GM23338 (cell line): ENCODE data around the gene ARHGAP4. TPM values are rescaled to one million over a fixed set of nuclear protein-coding genes. Genes with fewer than 3 reads are reported as not detected.

Experiments
- ATAC-seq: fragments of 200-7000 bp; cut with Tn5 transposase; 3 replicates; pipeline ENCODE4 v1.9.1; 2020
- DNase-seq: peaks from one replicate; pipeline ENCODE4 v3.0.0-alpha.2; 2015; ENCODE audit warnings: low spot score
- H2AFZ ChIP-seq: fragments of 200-600 bp; sonication (generic); 2 replicates; pipeline ENCODE4 v1.8.0; 2016; ENCODE audit warnings: antibody characterized with exemption, mild to moderate bottlenecking, moderate library complexity
- H3F3A ChIP-seq: fragments of 200-600 bp; sonication (generic); replicated peaks from 2 replicates; pipeline ENCODE4 v1.8.0; 2017; ENCODE audit warnings: antibody characterized with exemption, mixed run types, low read depth
- H3K27ac ChIP-seq: fragments of 200-600 bp; sonication (generic); 2 replicates; pipeline ENCODE4 v1.6.1; 2016; ENCODE audit warnings: low read depth
- H3K27me3 ChIP-seq: fragments of 200-600 bp; sonication (generic); 2 replicates; pipeline ENCODE4 v1.8.0; 2016; ENCODE audit warnings: mild to moderate bottlenecking, mixed run types, moderate library complexity; ENCODE audit not compliant: insufficient read depth
- H3K36me3 ChIP-seq: fragments of 200-600 bp; sonication (generic); 2 replicates; pipeline ENCODE4 v1.8.0; 2016; ENCODE audit warnings: mild to moderate bottlenecking; ENCODE audit not compliant: insufficient read depth
- H3K4me1 ChIP-seq: fragments of 200-600 bp; sonication (generic); 2 replicates; pipeline ENCODE4 v1.8.0; 2016; ENCODE audit warnings: mild to moderate bottlenecking, moderate library complexity; ENCODE audit not compliant: insufficient read depth
- H3K4me2 ChIP-seq: fragments of 200-600 bp; sonication (generic); 2 replicates; pipeline ENCODE4 v1.7.1; 2017; ENCODE audit warnings: mixed run types
- H3K4me3 ChIP-seq: fragments of 200-600 bp; sonication (generic); 2 replicates; pipeline ENCODE4 v1.6.1; 2016; ENCODE audit warnings: mixed run types
- H3K79me2 ChIP-seq: fragments of 200-600 bp; sonication (generic); replicated peaks from 2 replicates; pipeline ENCODE4 v1.8.0; 2017; ENCODE audit warnings: mild to moderate bottlenecking; ENCODE audit not compliant: insufficient read depth
- H3K9me2 ChIP-seq: fragments of 200-600 bp; sonication (generic); 2 replicates; pipeline ENCODE4 v1.8.0; 2017; ENCODE audit not compliant: insufficient read depth
- H4K20me1 ChIP-seq: fragments of 200-600 bp; sonication (generic); replicated peaks from 2 replicates; pipeline ENCODE4 v1.8.0; 2017; ENCODE audit warnings: mild to moderate bottlenecking; ENCODE audit not compliant: insufficient read depth
- H3K27ac Mint-ChIP-seq: 2 replicates; pipeline ENCODE4 v1.8.0; 2020; ENCODE audit warnings: inconsistent platforms, mild to moderate bottlenecking, moderate library complexity, mixed read lengths
- H3K27me3 Mint-ChIP-seq: 3 replicates; pipeline ENCODE4 v1.8.0; 2022; ENCODE audit warnings: low read depth, mild to moderate bottlenecking, moderate library complexity, mixed read lengths, inconsistent platforms; ENCODE audit not compliant: insufficient read depth, poor library complexity
- H3K36me3 Mint-ChIP-seq: 3 replicates; pipeline ENCODE4 v1.8.0; 2021; ENCODE audit warnings: low read depth, mild to moderate bottlenecking, inconsistent platforms, moderate library complexity, mixed read lengths
- H3K4me1 Mint-ChIP-seq: 3 replicates; pipeline ENCODE4 v1.8.0; 2020; ENCODE audit warnings: mild to moderate bottlenecking, inconsistent platforms, mixed read lengths
- H3K4me3 Mint-ChIP-seq: 3 replicates; pipeline ENCODE4 v1.8.0; 2021; ENCODE audit warnings: moderate library complexity, mild to moderate bottlenecking, inconsistent platforms, mixed read lengths
- H3K9me3 Mint-ChIP-seq: 3 replicates; pipeline ENCODE4 v1.8.0; 2020; ENCODE audit warnings: moderate library complexity, mild to moderate bottlenecking, inconsistent platforms, mixed read lengths
- ETS1 ChIP-seq: IDR thresholded peaks from 2 replicates; pipeline ENCODE4 v1.6.1; 2016; ENCODE audit warnings: antibody characterized with exemption
- EZH2 ChIP-seq: fragments of 200-600 bp; sonication (generic); IDR thresholded peaks from one replicate; pipeline ENCODE4 v1.8.0; 2017; ENCODE audit warnings: antibody characterized with exemption, mild to moderate bottlenecking, low read depth; ENCODE audit not compliant: unreplicated experiment
- EZH2phosphoT487 ChIP-seq: fragments of 200-600 bp; sonication (generic); IDR thresholded peaks from one replicate; pipeline ENCODE4 v1.8.1; 2018; ENCODE audit warnings: antibody characterized with exemption; ENCODE audit not compliant: unreplicated experiment
- JUNB ChIP-seq: IDR thresholded peaks from one replicate; pipeline ENCODE4 v1.6.1; 2016; ENCODE audit warnings: antibody characterized with exemption; ENCODE audit not compliant: unreplicated experiment
- STAT1 ChIP-seq: IDR thresholded peaks from one replicate; pipeline ENCODE4 v1.6.1; 2016; ENCODE audit warnings: antibody characterized with exemption; ENCODE audit not compliant: unreplicated experiment
- ZNF114 ChIP-seq: fragments of 250-450 bp; sonication (Bioruptor Pico); IDR thresholded peaks from 2 replicates; pipeline ENCODE4 v1.5.0; 2020; ENCODE audit warnings: mild to moderate bottlenecking, moderate library complexity
- ZNF331 ChIP-seq: fragments of 250-450 bp; sonication (Bioruptor Pico); IDR thresholded peaks from 2 replicates; pipeline ENCODE4 v1.5.0; 2020; ENCODE audit warnings: low read depth, mild to moderate bottlenecking, moderate library complexity
- polyA plus RNA-seq: library from polyadenylated mRNA; unstranded; fragments of >200 nt; fragmentation: Nextera tagmentation; extraction: Ambion mirVana; gene quantifications from 2 replicates; pipeline ENCODE4 v1.2.1, GENCODE V29; 2016
- total RNA-seq: library from RNA; depleted of rRNA; stranded (reverse); fragments of >200 nt; shearing (Covaris generic); gene quantifications from 2 replicates; pipeline ENCODE4 v1.2.3, GENCODE V29; 2014
- TF ChIP-seq, protein P1 (sequence below): fragments of 250-450 bp; sonication (Bioruptor Pico); IDR thresholded peaks from 2 replicates; pipeline ENCODE4 v1.5.0; 2020; ENCODE audit warnings: mild to moderate bottlenecking, moderate library complexity
- TF ChIP-seq, protein P2 (sequence below), 2 experiments: fragments of 200-600 bp in 1 of 2; sonication (generic) in 1 of 2; conservative IDR thresholded peaks; 2 replicates each; pipeline versions ENCODE4 v1.5.1 to v1.6.1; 2016 to 2017; ENCODE audit warnings: antibody characterized with exemption in 2 of 2, low read depth in 2 of 2, mild to moderate bottlenecking in 2 of 2, moderate library complexity in 1 of 2

The ARHGAP4 gene
- total and polyA plus RNA-seq, 2 experiments from 2014 or later, result 21.5 to 59.5 TPM

DNA sequence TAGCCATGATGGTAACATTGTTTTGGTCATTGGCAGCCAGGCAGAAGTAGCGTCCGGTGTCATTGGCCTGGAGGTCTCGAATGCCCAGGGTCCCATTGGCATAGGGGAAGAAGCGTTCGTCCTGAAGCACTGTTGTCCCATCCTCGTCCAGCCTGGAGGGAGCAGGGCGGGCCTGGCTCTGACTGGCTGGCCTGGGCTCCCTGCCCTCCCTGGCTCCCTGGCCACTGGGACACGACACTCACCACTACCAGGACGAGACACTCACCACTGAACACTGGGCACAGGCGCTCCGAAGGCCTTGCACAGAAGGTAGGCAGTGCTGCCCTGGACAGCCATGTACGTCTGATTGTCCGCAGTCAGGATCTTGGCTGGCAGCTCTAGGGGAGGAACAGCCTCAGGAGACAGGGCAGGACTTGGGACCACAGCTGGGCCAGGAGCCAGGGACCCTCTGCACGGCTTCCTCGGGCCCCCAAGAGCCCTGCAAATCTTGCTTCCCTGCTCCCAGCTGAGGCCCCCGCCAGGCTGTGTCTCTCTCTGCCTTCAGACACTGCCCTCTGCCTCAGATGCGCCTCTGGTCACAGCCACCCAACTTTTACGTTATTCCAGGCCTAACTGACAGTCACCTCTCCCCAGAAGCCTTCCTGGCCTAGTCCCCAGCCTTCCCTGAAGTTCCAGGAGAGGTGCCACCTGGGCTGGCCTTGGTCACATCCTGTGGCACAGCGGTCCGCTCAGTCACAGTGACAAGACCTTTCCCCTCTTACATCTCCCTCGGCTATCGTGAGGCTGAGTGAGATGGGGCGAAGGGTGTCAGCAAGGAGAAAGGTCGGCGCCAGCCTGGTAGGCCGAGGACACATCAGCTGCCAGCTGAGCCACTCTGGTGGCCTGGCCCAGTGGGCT, 57.2 kb downstream of the ARHGAP4 start:
- no peaks in the 10 kb centered on the region for H3K9me2 ChIP-seq
- no peak for ATAC-seq
- no peaks in the 10 kb centered on the region; the same call in 1 of the 2 replicates for H3K4me1 ChIP-seq
- no peaks in the 10 kb centered on the region for H3K27me3 ChIP-seq
- H3K27ac Mint-ChIP-seq, result no peak overlapping the region
- no peak overlapping the region for H3K4me3 Mint-ChIP-seq
- DNase-seq, result no peak
- H3K9me3 Mint-ChIP-seq, result no peaks in the 10 kb centered on the region
- no peaks in the 10 kb centered on the region for H3K79me2 ChIP-seq
- H2AFZ ChIP-seq, result no peak overlapping the region
- H3F3A ChIP-seq, result no peaks in the 10 kb centered on the region
- H4K20me1 ChIP-seq, result no peaks in the 10 kb centered on the region
- no peak for TF ChIP-seq ZNF114
- peaks cover 25% of the 10 kb centered on the region for H3K36me3 Mint-ChIP-seq
- H3K27ac ChIP-seq, result no peak overlapping the region
- no peaks in the 10 kb centered on the region for H3K36me3 ChIP-seq
- peaks cover 2% of the 10 kb centered on the region for H3K27me3 Mint-ChIP-seq
- peaks cover 20% of the 10 kb centered on the region for H3K4me1 Mint-ChIP-seq
- H3K4me2 ChIP-seq, result no peak overlapping the region
- no peak overlapping the region for H3K4me3 ChIP-seq

DNA sequence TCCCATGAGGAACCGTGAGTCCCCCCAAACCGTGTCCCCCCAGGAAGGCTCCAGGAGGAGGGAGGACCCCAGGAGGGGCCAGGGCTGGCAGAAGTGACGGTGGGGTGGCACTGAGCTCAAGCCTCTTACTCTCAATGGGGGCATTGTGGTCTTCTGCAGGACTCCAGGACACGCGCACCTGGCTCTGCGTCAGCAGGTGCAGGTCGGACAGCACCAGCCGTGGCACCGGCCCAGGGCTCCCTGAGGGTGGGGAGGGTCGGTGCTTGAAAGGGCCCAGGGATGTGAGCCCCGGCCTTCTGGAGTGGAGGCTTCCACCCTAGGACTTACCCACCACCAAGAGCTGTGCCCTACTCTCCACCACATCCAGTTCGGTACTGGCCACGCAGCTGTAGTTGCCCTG, 58.4 kb downstream of the ARHGAP4 start:
- no peak overlapping the region for H3K27ac ChIP-seq
- no peaks in the 10 kb centered on the region; the same call in 1 of the 2 replicates for H3K4me1 ChIP-seq
- Mint-ChIP-seq H3K4me1 (peaks cover 17% of the 10 kb centered on the region), H3K9me3 (no peaks in the 10 kb centered on the region), H3K4me3 (no peak overlapping the region), H3K27ac (no peak overlapping the region), H3K36me3 (peaks cover 23% of the 10 kb centered on the region), H3K27me3 (peaks cover 4% of the 10 kb centered on the region)
- H3K36me3 ChIP-seq, result no peaks in the 10 kb centered on the region
- no peaks in the 10 kb centered on the region for H3K79me2 ChIP-seq
- DNase-seq (no peak), ATAC-seq (no peak)
- no peak overlapping the region for H2AFZ ChIP-seq
- no peaks in the 10 kb centered on the region for H3F3A ChIP-seq
- no peaks in the 10 kb centered on the region for H3K9me2 ChIP-seq
- H3K4me3 ChIP-seq, result no peak overlapping the region
- H4K20me1 ChIP-seq, result no peaks in the 10 kb centered on the region
- no peak overlapping the region for H3K4me2 ChIP-seq
- H3K27me3 ChIP-seq, result no peaks in the 10 kb centered on the region
- TF ChIP-seq ZNF114 (no peak), EZH2 (no peak), ZNF331 (CRISPR knock-in tag) (no peak), ETS1 (no peak), STAT1 (no peak), JUNB (no peak), EZH2phosphoT487 (no peak)
- TF ChIP-seq, protein P1, sequence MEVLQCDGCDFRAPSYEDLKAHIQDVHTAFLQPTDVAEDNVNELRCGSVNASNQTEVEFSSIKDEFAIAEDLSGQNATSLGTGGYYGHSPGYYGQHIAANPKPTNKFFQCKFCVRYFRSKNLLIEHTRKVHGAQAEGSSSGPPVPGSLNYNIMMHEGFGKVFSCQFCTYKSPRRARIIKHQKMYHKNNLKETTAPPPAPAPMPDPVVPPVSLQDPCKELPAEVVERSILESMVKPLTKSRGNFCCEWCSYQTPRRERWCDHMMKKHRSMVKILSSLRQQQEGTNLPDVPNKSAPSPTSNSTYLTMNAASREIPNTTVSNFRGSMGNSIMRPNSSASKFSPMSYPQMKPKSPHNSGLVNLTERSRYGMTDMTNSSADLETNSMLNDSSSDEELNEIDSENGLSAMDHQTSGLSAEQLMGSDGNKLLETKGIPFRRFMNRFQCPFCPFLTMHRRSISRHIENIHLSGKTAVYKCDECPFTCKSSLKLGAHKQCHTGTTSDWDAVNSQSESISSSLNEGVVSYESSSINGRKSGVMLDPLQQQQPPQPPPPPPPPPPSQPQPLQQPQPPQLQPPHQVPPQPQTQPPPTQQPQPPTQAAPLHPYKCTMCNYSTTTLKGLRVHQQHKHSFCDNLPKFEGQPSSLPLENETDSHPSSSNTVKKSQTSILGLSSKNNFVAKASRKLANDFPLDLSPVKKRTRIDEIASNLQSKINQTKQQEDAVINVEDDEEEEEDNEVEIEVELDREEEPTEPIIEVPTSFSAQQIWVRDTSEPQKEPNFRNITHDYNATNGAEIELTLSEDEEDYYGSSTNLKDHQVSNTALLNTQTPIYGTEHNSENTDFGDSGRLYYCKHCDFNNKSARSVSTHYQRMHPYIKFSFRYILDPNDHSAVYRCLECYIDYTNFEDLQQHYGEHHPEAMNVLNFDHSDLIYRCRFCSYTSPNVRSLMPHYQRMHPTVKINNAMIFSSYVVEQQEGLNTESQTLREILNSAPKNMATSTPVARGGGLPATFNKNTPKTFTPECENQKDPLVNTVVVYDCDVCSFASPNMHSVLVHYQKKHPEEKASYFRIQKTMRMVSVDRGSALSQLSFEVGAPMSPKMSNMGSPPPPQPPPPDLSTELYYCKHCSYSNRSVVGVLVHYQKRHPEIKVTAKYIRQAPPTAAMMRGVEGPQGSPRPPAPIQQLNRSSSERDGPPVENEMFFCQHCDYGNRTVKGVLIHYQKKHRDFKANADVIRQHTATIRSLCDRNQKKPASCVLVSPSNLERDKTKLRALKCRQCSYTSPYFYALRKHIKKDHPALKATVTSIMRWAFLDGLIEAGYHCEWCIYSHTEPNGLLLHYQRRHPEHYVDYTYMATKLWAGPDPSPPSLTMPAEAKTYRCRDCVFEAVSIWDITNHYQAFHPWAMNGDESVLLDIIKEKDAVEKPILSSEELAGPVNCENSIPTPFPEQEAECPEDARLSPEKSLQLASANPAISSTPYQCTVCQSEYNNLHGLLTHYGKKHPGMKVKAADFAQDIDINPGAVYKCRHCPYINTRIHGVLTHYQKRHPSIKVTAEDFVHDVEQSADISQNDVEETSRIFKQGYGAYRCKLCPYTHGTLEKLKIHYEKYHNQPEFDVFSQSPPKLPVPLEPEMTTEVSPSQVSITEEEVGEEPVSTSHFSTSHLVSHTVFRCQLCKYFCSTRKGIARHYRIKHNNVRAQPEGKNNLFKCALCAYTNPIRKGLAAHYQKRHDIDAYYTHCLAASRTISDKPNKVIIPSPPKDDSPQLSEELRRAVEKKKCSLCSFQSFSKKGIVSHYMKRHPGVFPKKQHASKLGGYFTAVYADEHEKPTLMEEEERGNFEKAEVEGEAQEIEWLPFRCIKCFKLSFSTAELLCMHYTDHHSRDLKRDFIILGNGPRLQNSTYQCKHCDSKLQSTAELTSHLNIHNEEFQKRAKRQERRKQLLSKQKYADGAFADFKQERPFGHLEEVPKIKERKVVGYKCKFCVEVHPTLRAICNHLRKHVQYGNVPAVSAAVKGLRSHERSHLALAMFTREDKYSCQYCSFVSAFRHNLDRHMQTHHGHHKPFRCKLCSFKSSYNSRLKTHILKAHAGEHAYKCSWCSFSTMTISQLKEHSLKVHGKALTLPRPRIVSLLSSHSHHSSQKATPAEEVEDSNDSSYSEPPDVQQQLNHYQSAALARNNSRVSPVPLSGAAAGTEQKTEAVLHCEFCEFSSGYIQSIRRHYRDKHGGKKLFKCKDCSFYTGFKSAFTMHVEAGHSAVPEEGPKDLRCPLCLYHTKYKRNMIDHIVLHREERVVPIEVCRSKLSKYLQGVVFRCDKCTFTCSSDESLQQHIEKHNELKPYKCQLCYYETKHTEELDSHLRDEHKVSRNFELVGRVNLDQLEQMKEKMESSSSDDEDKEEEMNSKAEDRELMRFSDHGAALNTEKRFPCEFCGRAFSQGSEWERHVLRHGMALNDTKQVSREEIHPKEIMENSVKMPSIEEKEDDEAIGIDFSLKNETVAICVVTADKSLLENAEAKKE (CRISPR knock-in tag), result no peak
- TF ChIP-seq, protein P2, sequence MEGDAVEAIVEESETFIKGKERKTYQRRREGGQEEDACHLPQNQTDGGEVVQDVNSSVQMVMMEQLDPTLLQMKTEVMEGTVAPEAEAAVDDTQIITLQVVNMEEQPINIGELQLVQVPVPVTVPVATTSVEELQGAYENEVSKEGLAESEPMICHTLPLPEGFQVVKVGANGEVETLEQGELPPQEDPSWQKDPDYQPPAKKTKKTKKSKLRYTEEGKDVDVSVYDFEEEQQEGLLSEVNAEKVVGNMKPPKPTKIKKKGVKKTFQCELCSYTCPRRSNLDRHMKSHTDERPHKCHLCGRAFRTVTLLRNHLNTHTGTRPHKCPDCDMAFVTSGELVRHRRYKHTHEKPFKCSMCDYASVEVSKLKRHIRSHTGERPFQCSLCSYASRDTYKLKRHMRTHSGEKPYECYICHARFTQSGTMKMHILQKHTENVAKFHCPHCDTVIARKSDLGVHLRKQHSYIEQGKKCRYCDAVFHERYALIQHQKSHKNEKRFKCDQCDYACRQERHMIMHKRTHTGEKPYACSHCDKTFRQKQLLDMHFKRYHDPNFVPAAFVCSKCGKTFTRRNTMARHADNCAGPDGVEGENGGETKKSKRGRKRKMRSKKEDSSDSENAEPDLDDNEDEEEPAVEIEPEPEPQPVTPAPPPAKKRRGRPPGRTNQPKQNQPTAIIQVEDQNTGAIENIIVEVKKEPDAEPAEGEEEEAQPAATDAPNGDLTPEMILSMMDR (conservative IDR thresholded peaks at IDR 0.05; ENCODE audit: low read depth in 2 of 2), result no peak
